SU-DHL-6 (cell line): ENCODE results near the gene WDPCP.
"Not testable (repeated sequence)": the region's sequence is repeated elsewhere in the genome, so short reads cannot be mapped to it uniquely, and the experiment has no call there.

Experiments used
- H2AFZ ChIP-seq: fragments of 200-600 bp; sonication (generic); 2 replicates; pipeline ENCODE4 v1.6.1; 2014; ENCODE audit warnings: low read depth, mild to moderate bottlenecking, moderate library complexity, mixed read lengths, antibody characterized with exemption, low read length; ENCODE audit not compliant: severe bottlenecking
- H3F3A ChIP-seq: fragments of 200-600 bp; shearing (Covaris generic); 2 replicates; pipeline ENCODE4 v1.6.0; 2016; ENCODE audit warnings: antibody characterized with exemption, mild to moderate bottlenecking; ENCODE audit not compliant: insufficient read depth
- H3K27ac ChIP-seq: fragments of 200-600 bp; sonication (generic); 2 replicates; pipeline ENCODE4 v1.5.1; 2016; ENCODE audit warnings: low read depth, mild to moderate bottlenecking, low read length, moderate library complexity, mixed read lengths
- H3K27me3 ChIP-seq: fragments of 200-600 bp; sonication (generic), shearing (Covaris generic); 2 replicates; pipeline ENCODE4 v1.6.0; 2014; ENCODE audit warnings: mild to moderate bottlenecking, low read length
- H3K36me3 ChIP-seq: fragments of 200-600 bp; sonication (generic); 2 replicates; pipeline ENCODE4 v1.6.1; 2014; ENCODE audit warnings: mild to moderate bottlenecking, low read length, mixed read lengths
- H3K4me2 ChIP-seq: fragments of 300-600, 200-600 bp; shearing (Covaris generic), sonication (generic); 2 replicates; pipeline ENCODE4 v1.6.0; 2014; ENCODE audit warnings: low read length, low read depth, mild to moderate bottlenecking; ENCODE audit not compliant: poor library complexity, severe bottlenecking
- H3K4me3 ChIP-seq: fragments of 200-600 bp; sonication (generic); 2 replicates; pipeline ENCODE4 v1.5.1; 2014; ENCODE audit warnings: antibody characterized with exemption, low read length, mild to moderate bottlenecking, mixed read lengths; ENCODE audit not compliant: insufficient read depth, poor library complexity, severe bottlenecking
- H3K79me2 ChIP-seq: fragments of 200-600 bp; sonication (generic); 2 replicates; pipeline ENCODE4 v1.6.1; 2014; ENCODE audit warnings: mild to moderate bottlenecking, low read length, moderate library complexity; ENCODE audit not compliant: insufficient read depth
- H3K9ac ChIP-seq: fragments of 200-600 bp; sonication (generic); 2 replicates; pipeline ENCODE4 v1.7.0; 2014; ENCODE audit warnings: mild to moderate bottlenecking, low read length
- H3K9me2 ChIP-seq: fragments of 200-600 bp; sonication (generic); replicated peaks from 2 replicates; pipeline ENCODE4 v1.6.1; 2014; ENCODE audit warnings: low read length; ENCODE audit not compliant: insufficient read depth
- H3K9me3 ChIP-seq: fragments of 200-600 bp; sonication (generic); 2 replicates; pipeline ENCODE4 v1.6.1; 2014; ENCODE audit warnings: low read length, mixed read lengths; ENCODE audit not compliant: insufficient read depth
- H4K20me1 ChIP-seq: fragments of 200-600 bp; sonication (generic); 2 replicates; pipeline ENCODE4 v1.6.1; 2014; ENCODE audit warnings: low read depth, mild to moderate bottlenecking, antibody characterized with exemption, low read length, moderate library complexity, mixed read lengths
- CTCF ChIP-seq: fragments of 200-600 bp; sonication (generic); IDR thresholded peaks from one replicate; pipeline ENCODE4 v1.5.1; 2017; ENCODE audit warnings: antibody characterized with exemption, mild to moderate bottlenecking, low read length, moderate library complexity; ENCODE audit not compliant: insufficient read depth, poor library complexity, severe bottlenecking
- EZH2phosphoT487 ChIP-seq: fragments of 200-600 bp; sonication (generic), shearing (Covaris generic); conservative IDR thresholded peaks from 2 replicates; pipeline ENCODE4 v1.6.1; 2018; ENCODE audit warnings: mild to moderate bottlenecking, antibody characterized with exemption, low read length, moderate library complexity, mixed read lengths

WDPCP gene

GRCh38 chr2:63576546-63576945 is 11.7 kb downstream of the WDPCP start:
- Histone ChIP-seq H3K27me3 (no peaks in the 10 kb centered on the region), H2AFZ (no peak overlapping the region), H3K9me3 (no peaks in the 10 kb centered on the region; the same call in 1 of the 2 replicates), H3K79me2 (peaks cover 67% of the 10 kb centered on the region), H3F3A (no peaks in the 10 kb centered on the region), H3K4me2 (no peak overlapping the region), H3K9ac (no peak overlapping the region), H4K20me1 (peaks cover 19% of the 10 kb centered on the region), H3K4me3 (no peak overlapping the region), H3K27ac (no peak overlapping the region), H3K36me3 (0 out of 2 replicates have a peak, but pooled peaks cover 6% of the 10 kb centered on the region), H3K9me2 (no peaks in the 10 kb centered on the region)
- TF ChIP-seq EZH2phosphoT487 (no peak), CTCF (no peak)

- not testable (repeated sequence) for H3K4me2 ChIP-seq, H3K27me3 ChIP-seq, H3K36me3 ChIP-seq, H2AFZ ChIP-seq, H3K4me3 ChIP-seq, H3K27ac ChIP-seq, H3K9ac ChIP-seq, H3K9me2 ChIP-seq, H3K9me3 ChIP-seq, H4K20me1 ChIP-seq, H3F3A ChIP-seq
- peaks cover 43% of the 10 kb centered on the region for H3K79me2 ChIP-seq
These were observed 14.4 kb downstream of the WDPCP start for GRCh38 chr2:63573726-63574345.

GRCh38 chr2:63573026-63573425 is 15.3 kb downstream of the WDPCP start:
- not testable (repeated sequence) for H3K9me2 ChIP-seq, H4K20me1 ChIP-seq, H3K4me3 ChIP-seq, H3K27ac ChIP-seq, H3K9ac ChIP-seq, H2AFZ ChIP-seq, H3K4me2 ChIP-seq, H3K27me3 ChIP-seq, H3K36me3 ChIP-seq, H3K9me3 ChIP-seq, H3F3A ChIP-seq
- H3K79me2 ChIP-seq: peaks cover 35% of the 10 kb centered on the region

GRCh38 chr2:63572001-63572400 is 16.3 kb downstream of the WDPCP start:
- no peak for TF ChIP-seq EZH2phosphoT487
- TF ChIP-seq CTCF: no peak
- Histone ChIP-seq H3K27me3 (no peaks in the 10 kb centered on the region), H3K4me3 (no peak overlapping the region), H3F3A (no peaks in the 10 kb centered on the region), H2AFZ (no peak overlapping the region), H3K9me2 (no peaks in the 10 kb centered on the region), H3K9me3 (no peaks in the 10 kb centered on the region; the same call in 1 of the 2 replicates), H4K20me1 (no peaks in the 10 kb centered on the region), H3K79me2 (peaks cover 30% of the 10 kb centered on the region; the same call in 1 of the 2 replicates), H3K4me2 (no peak overlapping the region), H3K9ac (no peak overlapping the region), H3K27ac (no peak overlapping the region), H3K36me3 (peaks cover 6% of the 10 kb centered on the region; the same call in 1 of the 2 replicates)
